ENCODE data around the gene ADI1. TPM values are rescaled to one million over a fixed set of nuclear protein-coding genes. Genes with fewer than 3 reads are reported as not detected.

ADI1 gene
- total RNA-seq, 1 donor from 2014 or later = 21.6 TPM

GRCh38 chr2:3476321-3476984 is 42.9 kb downstream of the ADI1 start:
- Mint-ChIP-seq H3K4me1 (ENCODE audit: unreplicated experiment) (peaks cover 7% of the 10 kb centered on the region), H3K9me3 (ENCODE audit: unreplicated experiment) (no peaks in the 10 kb centered on the region), H3K36me3 (ENCODE audit: low read depth, unreplicated experiment) (peaks cover 24% of the 10 kb centered on the region), H3K4me3 (ENCODE audit: unreplicated experiment) (no peak overlapping the region), H3K27me3 (ENCODE audit: unreplicated experiment) (peaks cover 3% of the 10 kb centered on the region), H3K27ac (ENCODE audit: unreplicated experiment) (no peak overlapping the region)
- DNase-seq (ENCODE audit: low spot score) = no peak
- no peak for TF ChIP-seq CTCF (IDR thresholded peaks at IDR 0.05; ENCODE audit: unreplicated experiment)

GRCh38 chr2:3475771-3476170 is 43.6 kb downstream of the ADI1 start:
- Mint-ChIP-seq H3K36me3 (ENCODE audit: low read depth, unreplicated experiment) (peaks cover 25% of the 10 kb centered on the region), H3K27ac (ENCODE audit: unreplicated experiment) (no peak overlapping the region), H3K27me3 (ENCODE audit: unreplicated experiment) (peaks cover 3% of the 10 kb centered on the region), H3K4me3 (ENCODE audit: unreplicated experiment) (no peak overlapping the region), H3K9me3 (ENCODE audit: unreplicated experiment) (no peaks in the 10 kb centered on the region), H3K4me1 (ENCODE audit: unreplicated experiment) (peaks cover 7% of the 10 kb centered on the region)
- no peak for TF ChIP-seq CTCF (IDR thresholded peaks at IDR 0.05; ENCODE audit: unreplicated experiment)
- DNase-seq (ENCODE audit: low spot score) = no peak

DNA sequence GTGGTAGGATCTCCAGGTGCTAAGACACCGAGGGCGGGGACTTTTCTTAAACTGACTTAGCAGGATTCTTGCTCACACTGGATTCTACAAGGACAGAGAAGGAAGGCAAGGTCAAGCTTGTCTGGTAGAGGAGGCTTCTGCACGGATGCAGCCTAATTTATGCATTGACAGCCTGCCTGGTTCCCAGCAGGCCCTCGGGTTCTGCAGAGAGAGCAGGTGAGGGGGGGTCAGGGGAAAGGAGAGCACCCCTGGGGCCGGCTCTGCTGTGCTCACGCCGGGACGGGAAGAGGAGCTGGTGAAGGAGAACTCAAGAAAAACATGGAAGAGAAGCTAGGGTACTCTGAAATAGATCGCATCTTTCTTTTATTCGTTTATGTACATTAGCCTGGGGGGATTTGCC is 46.4 kb downstream of the ADI1 start:
- Mint-ChIP-seq H3K27me3 (ENCODE audit: unreplicated experiment) (peaks cover 10% of the 10 kb centered on the region), H3K9me3 (ENCODE audit: unreplicated experiment) (no peaks in the 10 kb centered on the region), H3K36me3 (ENCODE audit: low read depth, unreplicated experiment) (peaks cover 27% of the 10 kb centered on the region), H3K4me1 (ENCODE audit: unreplicated experiment) (peaks cover 3% of the 10 kb centered on the region), H3K27ac (ENCODE audit: unreplicated experiment) (no peak overlapping the region), H3K4me3 (ENCODE audit: unreplicated experiment) (no peak overlapping the region)
- DNase-seq (ENCODE audit: low spot score) = no peak
- no peak for TF ChIP-seq CTCF (IDR thresholded peaks at IDR 0.05; ENCODE audit: unreplicated experiment)

- H3K4me1 Mint-ChIP-seq (ENCODE audit: unreplicated experiment) = peaks cover 3% of the 10 kb centered on the region
- peaks cover 32% of the 10 kb centered on the region for H3K36me3 Mint-ChIP-seq (ENCODE audit: low read depth, unreplicated experiment)
- TF ChIP-seq CTCF (IDR thresholded peaks at IDR 0.05; ENCODE audit: unreplicated experiment) = no peak
- peak overlapping the region; percentile 42 for H3K4me3 Mint-ChIP-seq (ENCODE audit: unreplicated experiment)
- no peak overlapping the region for H3K27ac Mint-ChIP-seq (ENCODE audit: unreplicated experiment)
- H3K27me3 Mint-ChIP-seq (ENCODE audit: unreplicated experiment) = peaks cover 12% of the 10 kb centered on the region
- DNase-seq (ENCODE audit: low spot score) = no peak
- H3K9me3 Mint-ChIP-seq (ENCODE audit: unreplicated experiment) = no peaks in the 10 kb centered on the region
These were observed 47.0 kb downstream of the ADI1 start for GRCh38 chr2:3472296-3472695.

GRCh38 chr2:3470856-3471737 is 48.2 kb downstream of the ADI1 start:
- H3K9me3 Mint-ChIP-seq (ENCODE audit: unreplicated experiment) = no peaks in the 10 kb centered on the region
- DNase-seq (ENCODE audit: low spot score) = no peak
- H3K27ac Mint-ChIP-seq (ENCODE audit: unreplicated experiment) = no peak overlapping the region
- peak overlapping the region; percentile 21 for H3K4me3 Mint-ChIP-seq (ENCODE audit: unreplicated experiment)
- H3K36me3 Mint-ChIP-seq (ENCODE audit: low read depth, unreplicated experiment) = peaks cover 36% of the 10 kb centered on the region
- no peak for TF ChIP-seq CTCF (IDR thresholded peaks at IDR 0.05; ENCODE audit: unreplicated experiment)
- H3K27me3 Mint-ChIP-seq (ENCODE audit: unreplicated experiment) = peaks cover 13% of the 10 kb centered on the region
- peaks cover 3% of the 10 kb centered on the region for H3K4me1 Mint-ChIP-seq (ENCODE audit: unreplicated experiment)

Measured in endothelial cell (in vitro differentiated cells).